ENCODE results near the gene KRT73. TPM values are rescaled to one million over a fixed set of nuclear protein-coding genes. Genes with fewer than 3 reads are reported as not detected.
A peak's percentile ranks its signal among the peaks of the same experiment; 100 is the strongest.

KRT73 gene
- total and polyA plus RNA-seq, 2 of the 8 experiments (the other 6 are each of a cell fraction or from before 2014, with no cell fraction given), result not detected

GRCh38 chr12:52633383-52633782 is 15.0 kb upstream of the KRT73 start:
- Histone ChIP-seq H3K27me3 (replicated peaks in 1 of 4; ENCODE audit: control insufficient read depth in 3 of 4, extremely low read depth in 1 of 4, insufficient read depth in 3 of 4, low read length in 3 of 4) (no peaks in the 10 kb centered on the region; a peak in 1 of 7 replicates), H3K79me1 (ENCODE audit: low read depth, low read length) (no peaks in the 10 kb centered on the region), H3K79me2 (ENCODE audit: control insufficient read depth in 1 of 2, insufficient read depth in 2 of 2, low read length in 2 of 2) (no peaks in the 10 kb centered on the region), H2AFZ (ENCODE audit: low read length) (no peak overlapping the region), H3K23ac (ENCODE audit: insufficient read length) (no peak overlapping the region), H2BK15ac (ENCODE audit: low read length) (no peak overlapping the region), H4K91ac (replicated peaks; ENCODE audit: insufficient read length, low read length) (no peak overlapping the region), H4K20me1 (replicated peaks in 1 of 2; ENCODE audit: control insufficient read depth in 1 of 2, insufficient read depth in 2 of 2, low read length in 2 of 2) (no peaks in the 10 kb centered on the region), H3K14ac (ENCODE audit: insufficient read length) (no peak overlapping the region), H2BK20ac (ENCODE audit: low read length) (no peak overlapping the region), H3K36me3 (ENCODE audit: control insufficient read depth in 2 of 4, insufficient read depth in 4 of 4, low read length in 3 of 4) (no peaks in the 10 kb centered on the region), H3K4me1 (replicated peaks in 1 of 4; ENCODE audit: control insufficient read depth in 3 of 4, insufficient read depth in 4 of 4, low read length in 3 of 4) (no peaks in the 10 kb centered on the region), H3K4me2 (ENCODE audit: insufficient read depth in 1 of 2, low read depth in 2 of 2, low read length in 2 of 2) (no peak overlapping the region), H3K9ac (replicated peaks in 1 of 4; ENCODE audit: extremely low read depth in 1 of 4, low read depth in 3 of 4, low read length in 3 of 4) (no peak overlapping the region), H2AK5ac (ENCODE audit: low read depth, low read length) (no peak overlapping the region), H3K23me2 (ENCODE audit: low read depth, low read length) (no peaks in the 10 kb centered on the region), H4K8ac (ENCODE audit: extremely low read depth, insufficient read depth, low read length) (no peak overlapping the region), H2BK5ac (ENCODE audit: low read depth, low read length) (no peak overlapping the region), H2BK120ac (replicated peaks; ENCODE audit: low read depth, low read length) (no peak overlapping the region), H4K5ac (ENCODE audit: insufficient read length, low read depth, low read length) (no peak overlapping the region), H3K18ac (ENCODE audit: extremely low read depth, low read length) (no peak overlapping the region), H3K27ac (ENCODE audit: low read depth, low read length) (no peak overlapping the region), H3K4me3 (ENCODE audit: extremely low read depth in 1 of 4, insufficient read depth in 2 of 4, low read depth in 3 of 4, low read length in 4 of 4) (no peak overlapping the region), H3K4ac (replicated peaks; ENCODE audit: insufficient read length, low read depth, low read length) (no peak overlapping the region), H3K9me3 (ENCODE audit: insufficient read depth in 2 of 2, low read depth in 1 of 2, low read length in 1 of 2) (no peaks in the 10 kb centered on the region), H3K56ac (replicated peaks; ENCODE audit: insufficient read length, low read depth, low read length) (no peak overlapping the region), H2BK12ac (ENCODE audit: low read depth, low read length) (no peak overlapping the region)
- POLR2A ChIA-PET (ENCODE audit: partially characterized antibody), result no interaction called here
- CTCF ChIA-PET (ENCODE audit: partially characterized antibody), result interaction anchor here (0.7 to 2.5 kb wide), 5 partner anchors 9 to 58 kb away, joined by 3 to 8 read pairs (median 3); no protein-coding TSS in a partner anchor
- FAIRE-seq (no peak), DNase-seq (ENCODE audit: low read depth in 1 of 2, low spot score in 2 of 2) (peak in 1 of 2 experiments; percentile 22)
- 85% methylated on average over 4 of the region's 4 CpGs; no CpG with 5 or more reads in 1 of the 2 experiments for whole genome bisulfite sequencing, 2 experiments (ENCODE audit: extremely low coverage in 1 of 2, insufficient coverage in 1 of 2, insufficient read length in 1 of 2, insufficient replicate concordance in 2 of 2, low coverage in 1 of 2, low lambda C conversion rate in 2 of 2, missing lambda C conversion rate in 1 of 2)
- no peak for TF ChIP-seq JUN (IDR thresholded peaks at IDR 0.05; ENCODE audit: low read depth, low read length)
- no peak for TF ChIP-seq ZNF274 (IDR thresholded peaks at IDR 0.05; ENCODE audit: borderline replicate concordance, extremely low read depth, low read length)
- TF ChIP-seq SUZ12 (IDR thresholded peaks at IDR 0.05; ENCODE audit: low read length), result no peak
- TF ChIP-seq CTCF (IDR thresholded peaks at IDR 0.05; ENCODE audit: control extremely low read depth in 1 of 3, insufficient read depth in 1 of 3, low read depth in 1 of 3, low read length in 3 of 3), result no peak
- no peak for TF ChIP-seq HDAC2 (IDR thresholded peaks at IDR 0.05; ENCODE audit: borderline replicate concordance in 1 of 2, low read depth in 2 of 2, low read length in 2 of 2)
- no peak for TF ChIP-seq CHD1 (IDR thresholded peaks at IDR 0.05; ENCODE audit: low read depth, low read length)
- no peak for TF ChIP-seq POLR2AphosphoS5 (IDR thresholded peaks at IDR 0.05; ENCODE audit: low read depth, low read length)
- TF ChIP-seq SP2 (IDR thresholded peaks at IDR 0.05; ENCODE audit: low read length), result no peak
- TF ChIP-seq, protein P1, sequence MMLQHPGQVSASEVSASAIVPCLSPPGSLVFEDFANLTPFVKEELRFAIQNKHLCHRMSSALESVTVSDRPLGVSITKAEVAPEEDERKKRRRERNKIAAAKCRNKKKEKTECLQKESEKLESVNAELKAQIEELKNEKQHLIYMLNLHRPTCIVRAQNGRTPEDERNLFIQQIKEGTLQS (IDR thresholded peaks at IDR 0.05; ENCODE audit: insufficient read depth, low read depth, low read length), result no peak
- no peak for TF ChIP-seq HDAC6 (IDR thresholded peaks at IDR 0.05; ENCODE audit: low read depth, low read length)
- no peak for TF ChIP-seq CHD2 (IDR thresholded peaks at IDR 0.05; ENCODE audit: low read length)

Data from H1 (cell line).